GM23248 (cell line): ENCODE data around the gene CTIF.

Source experiments
- EZH2 ChIP-seq: fragments of 200-600 bp; sonication (generic); IDR thresholded peaks from 2 replicates; pipeline ENCODE4 v1.6.1; 2018; ENCODE audit warnings: antibody characterized with exemption, mild to moderate bottlenecking; ENCODE audit not compliant: insufficient read depth, poor library complexity, severe bottlenecking
- EZH2phosphoT487 ChIP-seq: fragments of 200-600 bp; sonication (generic); IDR thresholded peaks from 2 replicates; pipeline ENCODE4 v1.6.1; 2018; ENCODE audit warnings: antibody characterized with exemption, moderate library complexity, mild to moderate bottlenecking, low read depth; ENCODE audit not compliant: insufficient read depth

DNA sequence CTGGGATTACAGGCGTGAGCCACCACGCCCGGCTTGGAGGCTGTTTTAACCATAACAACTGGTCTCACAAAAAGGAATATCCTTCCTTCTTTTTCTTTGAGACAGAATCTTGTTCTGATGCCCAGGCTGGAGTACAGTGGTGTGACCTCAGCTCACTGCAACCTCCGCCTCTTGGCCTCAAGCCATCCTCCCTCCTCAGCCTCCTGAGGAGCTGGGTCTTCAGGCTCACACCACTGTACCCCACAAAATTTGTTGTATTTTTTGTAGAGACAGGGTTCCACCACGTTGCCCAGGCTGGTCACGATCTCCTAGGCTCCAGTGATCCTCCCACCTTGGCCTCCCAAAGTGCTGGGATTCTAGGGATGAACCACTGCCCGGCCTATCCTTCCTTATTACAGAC, 21.7 kb downstream of the CTIF start:
- no peak for TF ChIP-seq EZH2
- TF ChIP-seq EZH2phosphoT487, result no peak
